Activated T-cell treated with anti-CD3 and anti-CD28 coated beads for 1 hour (primary cell): ENCODE measurements around the gene FOXE1.

Experiments used
- DNase-seq: peaks from one replicate; pipeline ENCODE4 v3.0.0-alpha.2; 2020; ENCODE audit warnings: low read depth

Gene FOXE1

DNA sequence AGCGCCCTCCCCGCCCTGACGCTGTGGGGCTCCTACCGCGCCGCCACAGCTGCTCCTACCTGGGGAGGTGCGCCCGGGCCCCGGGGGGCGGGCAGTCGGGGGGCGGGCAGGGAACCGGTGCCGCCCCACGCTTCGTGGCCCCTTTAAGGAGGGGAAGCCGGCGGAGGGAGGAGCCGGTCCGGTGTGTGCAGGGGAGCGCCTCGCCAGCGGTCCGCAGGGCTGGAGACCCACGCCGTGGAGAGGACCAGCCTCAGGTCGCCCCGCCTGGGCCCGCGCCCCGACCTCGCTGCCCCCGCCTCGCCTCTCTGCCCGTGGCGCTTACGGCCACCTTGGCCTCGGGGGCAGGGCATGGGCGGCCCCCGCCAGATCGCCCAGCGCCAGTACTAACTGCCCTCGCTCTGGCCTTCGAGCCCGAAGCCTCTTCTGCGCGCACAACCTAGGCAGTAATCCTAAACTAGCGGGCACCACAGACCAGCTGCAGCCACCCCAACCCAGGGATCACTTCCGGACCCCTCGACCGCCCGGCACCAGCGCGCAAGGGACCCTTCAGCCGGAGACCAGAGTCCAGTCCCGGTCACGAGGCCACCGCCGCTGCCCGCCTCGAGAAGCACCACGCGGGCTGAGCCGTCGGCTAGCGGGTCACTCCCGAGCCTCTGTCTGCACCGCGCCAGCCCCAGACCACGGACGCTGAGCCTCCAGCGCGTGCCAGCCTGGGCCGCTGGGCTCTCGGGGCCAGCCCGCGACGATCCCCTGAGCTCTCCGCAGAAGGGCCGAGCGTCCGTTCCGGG lies at the start of gene FOXE1:
Gene FOXE1, plus strand, starts transcription at position 171 of the 788 bp plus-strand sequence. CDS start 689 bp downstream, outside the sequence.
- DNase-seq, result no peak

GRCh38 chr9:97804059-97804365 lies 49.0 kb upstream of the FOXE1 start:
- DNase-seq, result no peak

GRCh38 chr9:97806721-97807120 lies 46.3 kb upstream of the FOXE1 start:
- no peak for DNase-seq

DNA sequence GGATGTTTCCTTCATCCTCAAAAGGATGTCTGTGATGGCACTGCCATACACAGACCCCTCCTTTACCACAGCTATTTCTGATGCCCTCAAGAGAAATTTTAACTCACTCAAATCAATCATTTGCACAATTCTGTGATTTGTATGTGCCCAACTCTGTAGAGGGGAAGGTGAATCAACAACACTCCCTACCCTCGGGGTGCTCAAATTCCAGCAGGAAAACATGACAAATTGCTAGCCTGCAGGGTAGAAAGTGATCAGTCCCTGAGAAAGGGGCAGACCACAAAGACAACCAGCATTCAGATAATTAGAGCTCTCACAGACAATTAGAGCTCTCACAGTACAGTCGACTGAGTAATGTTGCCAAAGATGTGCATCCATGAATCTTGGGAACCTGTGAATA lies 45.3 kb upstream of the FOXE1 start:
- DNase-seq, result no peak

DNA sequence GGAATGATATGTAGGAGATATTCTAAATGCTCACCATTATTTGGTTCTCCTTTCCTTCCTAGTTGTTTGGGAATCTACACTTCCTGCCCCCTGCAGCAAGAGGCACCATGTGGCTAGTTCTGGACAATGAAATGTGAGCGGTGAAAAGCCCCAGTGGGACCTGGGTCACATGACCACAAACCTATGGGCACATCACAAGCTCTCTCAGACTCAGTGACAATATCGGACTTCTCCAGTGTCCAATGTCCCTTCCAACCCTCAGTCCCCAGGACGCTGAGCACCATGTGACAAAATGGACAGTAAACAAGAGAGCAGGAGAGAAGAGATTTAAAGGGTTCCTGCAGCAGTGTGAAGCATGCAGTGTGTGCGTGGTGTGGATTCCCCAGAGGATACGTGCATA lies 44.6 kb upstream of the FOXE1 start:
- DNase-seq, result no peak

DNA sequence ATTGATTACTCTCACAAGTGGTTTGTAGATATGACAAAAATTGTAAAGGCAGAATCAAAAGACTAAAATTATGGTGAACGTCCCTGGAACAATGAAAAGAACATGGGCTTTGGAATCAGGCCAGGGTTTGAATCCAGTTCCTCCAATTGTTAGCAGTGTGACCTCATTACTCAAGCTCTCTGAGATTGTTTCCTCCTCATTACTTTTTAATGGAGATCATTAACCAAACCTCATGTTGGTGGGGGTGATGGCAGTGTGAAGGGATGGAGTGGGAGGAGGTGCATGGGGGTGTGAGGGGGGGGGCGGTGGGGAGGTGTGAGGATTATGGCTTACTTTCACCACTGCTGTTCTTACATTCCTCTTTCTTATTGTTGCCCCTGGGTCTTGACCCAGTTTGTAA lies 44.1 kb upstream of the FOXE1 start:
- DNase-seq, result no peak

- DNase-seq, result no peak
Measured at GRCh38 chr9:97809666-97810344, 43.2 kb upstream of the FOXE1 start.

- DNase-seq, result no peak
Measured at GRCh38 chr9:97811533-97812246, 41.3 kb upstream of the FOXE1 start.

DNA sequence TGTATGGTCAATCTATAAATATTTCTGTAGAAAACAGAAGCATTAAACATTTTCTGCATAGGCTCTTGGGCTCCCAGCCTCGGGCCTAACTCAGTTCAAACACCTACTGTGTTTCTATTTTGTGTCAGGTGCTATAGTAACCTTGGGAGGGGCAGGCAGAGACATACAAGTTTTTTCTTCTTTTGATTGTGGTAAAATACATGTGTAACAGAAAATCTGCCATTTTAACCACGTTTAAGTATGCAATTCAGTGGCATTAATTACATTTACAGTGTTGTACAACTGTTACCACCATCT lies 40.8 kb upstream of the FOXE1 start:
- DNase-seq, result no peak

GRCh38 chr9:97813072-97813471 lies 40.0 kb upstream of the FOXE1 start:
- DNase-seq, result no peak

DNA sequence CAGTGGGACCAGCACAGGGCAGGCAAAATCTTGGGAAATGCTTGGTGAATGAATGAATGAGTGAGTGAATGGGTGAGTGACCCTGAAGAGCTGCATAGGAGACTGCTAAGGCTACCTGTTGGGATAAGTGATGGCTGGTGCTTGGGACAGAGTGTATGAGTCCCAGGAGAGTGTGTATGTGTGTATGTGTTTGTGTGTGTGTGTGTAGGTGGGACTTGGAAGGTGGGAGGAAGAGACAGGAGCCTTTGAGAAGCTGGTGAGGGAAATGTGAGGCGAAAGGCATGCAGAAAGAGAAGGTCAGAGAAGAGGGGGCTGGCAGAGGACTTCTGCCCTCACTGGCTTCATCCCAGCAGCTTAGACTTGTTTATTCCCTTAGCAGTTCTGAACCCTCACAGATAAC lies 33.3 kb upstream of the FOXE1 start:
- DNase-seq, result no peak

GRCh38 chr9:97820373-97820772 lies 32.7 kb upstream of the FOXE1 start:
- no peak for DNase-seq

GRCh38 chr9:97830884-97831829 lies 21.9 kb upstream of the FOXE1 start:
- DNase-seq, result no peak

DNA sequence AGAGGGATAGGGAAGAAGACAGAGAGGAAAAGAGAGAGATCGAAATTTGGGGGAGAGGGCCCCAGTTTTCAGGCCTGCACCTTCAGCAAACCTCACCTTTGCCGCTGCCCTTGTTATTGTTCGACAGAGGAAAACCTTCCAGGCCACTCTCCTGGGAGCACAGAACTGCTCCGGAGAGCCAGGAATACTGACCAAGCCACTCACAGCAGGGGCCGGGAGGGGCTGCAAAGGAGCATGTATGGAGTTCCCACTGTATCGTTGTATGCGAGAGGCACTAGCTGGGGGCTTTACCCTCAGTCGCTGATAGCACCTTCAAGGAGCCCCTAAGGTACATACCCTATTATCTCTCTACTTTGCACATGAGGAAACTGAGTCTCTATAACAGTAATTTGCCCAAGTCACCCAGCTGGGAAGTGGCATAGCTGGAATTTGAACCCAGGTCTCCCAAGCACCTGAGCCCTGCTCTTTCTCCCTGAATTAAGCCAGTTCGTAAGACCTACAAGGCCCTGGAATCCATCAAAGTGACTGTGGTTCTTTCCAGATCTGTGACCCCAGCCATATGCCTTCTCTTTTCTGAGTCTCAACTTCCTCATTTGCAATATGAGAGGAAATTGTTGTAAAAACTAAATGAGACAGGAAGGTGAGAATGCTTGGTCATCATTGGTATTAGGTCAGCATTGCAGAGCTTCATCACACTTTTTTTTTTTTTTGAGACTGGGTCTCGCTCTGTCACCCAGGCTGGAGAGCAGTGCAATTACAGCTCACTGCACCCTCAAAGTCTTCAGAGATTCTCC lies 21.0 kb upstream of the FOXE1 start:
- no peak for DNase-seq

GRCh38 chr9:97840521-97840920 lies 12.5 kb upstream of the FOXE1 start:
- DNase-seq, result no peak

- no peak for DNase-seq
Measured at GRCh38 chr9:97842960-97843359, 10.1 kb upstream of the FOXE1 start.

DNA sequence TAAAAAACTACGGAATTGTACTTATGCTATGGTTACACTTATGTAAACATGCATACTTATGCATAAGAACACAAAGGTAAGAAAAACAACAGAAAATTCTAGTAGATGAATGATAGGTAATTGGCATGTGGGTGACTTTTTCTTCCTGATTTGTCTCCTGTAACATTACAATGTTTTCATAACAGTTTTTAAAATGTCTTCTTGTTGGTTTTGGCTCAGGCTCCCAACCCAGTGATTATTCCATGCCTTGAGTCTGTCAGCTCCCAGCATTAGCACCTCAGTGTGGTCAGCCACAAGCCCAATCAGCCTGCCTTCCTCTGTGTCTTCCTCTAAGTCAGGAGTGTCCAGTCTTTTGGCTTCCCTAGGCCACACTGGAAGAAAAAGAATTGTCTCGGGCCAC lies 7.9 kb upstream of the FOXE1 start:
- DNase-seq, result no peak

DNA sequence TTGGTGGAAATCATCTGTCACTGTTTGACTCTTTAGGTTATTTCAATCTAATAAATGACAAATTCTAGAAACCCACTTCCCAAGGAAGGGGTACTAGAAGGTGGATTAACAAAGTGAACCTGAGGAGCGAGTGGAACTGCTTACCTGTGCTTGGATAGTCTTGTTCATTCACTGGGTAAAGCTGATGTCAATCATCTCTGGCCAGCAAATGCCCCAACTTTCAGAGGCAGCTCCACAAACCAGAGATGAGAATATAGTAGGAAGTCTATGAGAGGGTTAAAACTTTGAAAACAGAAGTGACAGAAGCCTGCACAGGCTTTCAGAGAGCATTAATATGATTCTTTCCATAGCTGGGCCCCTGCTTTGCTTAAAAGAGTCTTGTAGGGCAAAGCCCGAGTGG lies 7.3 kb upstream of the FOXE1 start:
- DNase-seq, result no peak

- no peak for DNase-seq
Measured at GRCh38 chr9:97846347-97846746, 6.7 kb upstream of the FOXE1 start.

DNA sequence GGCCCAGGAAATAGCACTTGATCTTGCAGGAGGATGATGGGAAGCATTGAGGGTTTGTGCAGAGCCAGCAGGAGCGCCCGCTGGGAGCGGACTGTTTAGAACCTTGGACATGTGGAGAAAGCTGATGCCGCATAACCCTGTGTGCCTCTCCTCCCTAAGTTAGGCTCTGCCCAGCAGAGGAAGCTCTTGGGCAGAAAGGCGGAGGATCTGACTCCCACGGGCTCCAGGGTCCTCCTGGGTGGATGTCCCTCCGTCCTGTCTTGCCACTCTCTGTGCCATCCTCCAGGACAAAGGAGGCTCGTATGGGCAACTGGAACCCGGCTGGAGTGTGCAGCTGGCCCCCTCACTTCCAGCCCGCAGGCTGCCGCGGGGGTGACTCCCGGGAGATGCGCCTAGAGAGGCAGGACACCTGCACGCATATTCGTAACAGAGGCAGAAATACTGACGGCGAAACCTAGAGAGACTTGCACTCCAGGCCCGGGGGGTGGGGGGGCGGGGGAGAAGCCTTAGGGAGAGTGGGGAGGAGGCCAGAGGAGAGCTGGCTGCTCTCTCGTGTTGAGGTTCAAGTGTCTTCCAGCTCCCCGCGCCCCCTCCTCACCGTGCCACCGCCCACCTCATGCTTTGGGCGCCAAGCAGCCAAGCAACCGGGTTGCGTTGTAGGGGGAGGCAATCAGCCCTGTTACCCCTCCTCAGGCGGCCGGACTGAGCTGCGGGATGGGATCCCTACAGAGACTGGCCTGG lies 5.4 kb upstream of the FOXE1 start:
- no peak for DNase-seq

DNA sequence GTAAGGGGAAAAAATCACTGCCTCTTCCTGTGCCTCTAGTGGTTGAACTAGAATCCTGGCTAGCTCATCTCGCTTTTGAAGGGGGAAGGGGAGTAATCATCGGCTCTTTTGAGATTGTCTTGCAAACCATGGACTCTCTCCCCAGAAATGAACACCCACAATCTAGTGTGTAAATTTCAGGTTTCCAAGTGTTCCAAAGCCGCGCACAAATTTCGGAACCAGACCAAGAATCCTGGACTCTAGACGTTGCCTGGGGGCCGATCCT lies 4.9 kb upstream of the FOXE1 start:
- DNase-seq, result no peak
